Stimulated activated CD8-positive, alpha-beta memory T cell treated with anti-CD3 and anti-CD28 coated beads, Interleukin-15, amount 100 ng/mL, for 24 hours (primary cell): ENCODE measurements around the gene SLC22A14.
A peak's percentile ranks its signal among the peaks of the same experiment; 100 is the strongest.

ENCODE experiments used
- DNase-seq: peaks from one replicate; pipeline ENCODE4 v3.0.0-alpha.2; 2020; ENCODE audit warnings: low read depth

SLC22A14 gene

DNA sequence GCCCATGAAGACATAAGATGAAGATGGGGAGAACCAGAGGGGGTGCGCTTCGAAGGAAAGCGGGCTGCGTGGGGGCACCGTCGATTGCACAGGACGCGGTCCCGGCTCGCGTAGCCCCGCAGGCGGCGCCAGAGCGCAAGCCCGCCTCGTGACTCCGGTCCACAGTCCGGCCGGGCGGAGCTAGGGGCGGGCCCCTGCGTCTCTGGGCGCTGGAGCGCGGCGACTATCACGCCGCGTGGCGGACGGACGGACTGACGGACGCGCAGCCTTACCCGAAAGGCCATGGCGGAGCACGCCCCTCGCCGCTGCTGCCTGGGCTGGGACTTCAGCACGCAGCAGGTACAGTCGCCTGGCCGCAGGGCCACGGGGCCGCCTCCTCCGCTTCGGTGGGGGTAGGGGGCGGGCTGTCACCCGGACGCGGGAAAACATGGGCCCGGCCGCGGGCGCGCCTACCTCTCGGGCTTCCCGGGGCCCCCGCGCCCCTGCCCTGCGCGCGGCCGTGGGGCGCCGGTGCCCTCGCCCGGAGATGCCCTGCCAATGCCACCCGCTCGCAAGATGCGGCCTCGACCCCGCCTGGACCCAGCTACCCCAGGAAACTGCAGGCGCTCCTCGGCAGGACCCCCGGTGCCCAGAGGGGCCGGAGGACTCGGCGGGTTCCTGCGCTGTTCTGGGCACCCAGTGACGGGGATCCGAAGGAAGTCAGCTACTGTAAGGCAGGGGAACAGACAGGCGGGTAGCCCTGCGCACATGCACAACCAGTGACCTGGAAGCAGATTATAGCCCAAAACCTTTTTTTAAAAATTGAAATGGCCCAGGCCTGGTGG is 64.7 kb downstream of the SLC22A14 start, which contains the start of gene XYLB:
Gene XYLB (plus strand): TSS at position 199 of the 824 bp plus-strand sequence. CDS start 84 bp downstream, at position 283.
- DNase-seq = peak; percentile 62

DNA sequence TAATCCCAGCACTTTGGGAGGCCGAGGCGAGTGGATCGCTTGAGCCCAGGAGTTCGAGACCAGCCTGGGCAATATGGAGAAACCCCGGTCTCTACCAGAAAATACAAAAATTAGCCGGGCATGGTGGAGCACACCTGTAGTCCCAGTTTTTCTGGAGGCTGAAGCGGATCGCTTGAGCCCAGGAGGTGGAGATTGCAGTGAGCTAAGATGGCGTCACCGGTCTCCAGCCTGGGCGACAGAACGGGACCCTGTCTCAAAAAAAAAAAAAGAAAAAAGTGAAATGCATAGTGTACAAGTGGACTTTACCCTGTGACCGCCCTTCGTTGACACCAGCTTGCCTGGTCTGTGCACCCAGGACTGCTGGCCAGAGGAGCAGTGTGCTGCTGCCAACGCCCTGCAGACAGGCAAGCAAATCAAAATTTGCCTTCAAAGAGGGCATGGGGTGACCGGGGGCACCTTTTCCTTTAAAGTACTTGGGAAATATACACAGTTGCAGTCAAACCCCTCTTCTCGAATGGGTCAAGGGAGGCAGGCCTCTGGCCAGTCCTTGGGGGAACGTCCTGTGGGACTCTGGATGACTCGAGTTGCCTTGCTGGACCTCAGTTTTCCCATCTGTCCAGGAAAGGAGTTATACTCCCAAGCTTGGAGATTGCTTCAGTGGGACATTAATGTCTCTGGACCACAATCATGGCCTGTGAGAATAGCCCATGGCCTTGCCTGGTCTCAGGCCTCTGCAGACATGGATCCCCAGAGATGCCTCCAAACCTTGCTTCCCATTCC is 65.5 kb downstream of the SLC22A14 start:
- no peak for DNase-seq

DNA sequence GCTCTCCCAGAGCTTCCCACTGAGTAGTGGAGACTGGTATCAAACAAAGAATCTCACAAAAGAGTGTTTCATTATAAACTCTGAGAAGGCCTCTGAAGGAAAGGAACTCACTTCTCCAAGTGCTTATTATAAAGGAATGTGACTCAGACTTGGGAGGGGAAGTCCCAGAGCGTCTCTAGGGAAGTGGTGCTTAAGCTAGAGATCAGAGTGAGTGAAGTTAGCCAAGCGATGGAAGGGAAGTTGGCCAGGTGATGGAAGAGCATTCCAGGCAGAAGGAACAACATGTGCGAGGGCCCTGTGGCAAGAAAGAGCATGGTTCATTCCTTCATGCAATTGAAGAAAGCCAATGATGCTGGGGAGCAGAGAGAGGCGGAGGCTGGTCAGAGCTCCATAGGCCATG is 66.8 kb downstream of the SLC22A14 start:
- DNase-seq = no peak

DNA sequence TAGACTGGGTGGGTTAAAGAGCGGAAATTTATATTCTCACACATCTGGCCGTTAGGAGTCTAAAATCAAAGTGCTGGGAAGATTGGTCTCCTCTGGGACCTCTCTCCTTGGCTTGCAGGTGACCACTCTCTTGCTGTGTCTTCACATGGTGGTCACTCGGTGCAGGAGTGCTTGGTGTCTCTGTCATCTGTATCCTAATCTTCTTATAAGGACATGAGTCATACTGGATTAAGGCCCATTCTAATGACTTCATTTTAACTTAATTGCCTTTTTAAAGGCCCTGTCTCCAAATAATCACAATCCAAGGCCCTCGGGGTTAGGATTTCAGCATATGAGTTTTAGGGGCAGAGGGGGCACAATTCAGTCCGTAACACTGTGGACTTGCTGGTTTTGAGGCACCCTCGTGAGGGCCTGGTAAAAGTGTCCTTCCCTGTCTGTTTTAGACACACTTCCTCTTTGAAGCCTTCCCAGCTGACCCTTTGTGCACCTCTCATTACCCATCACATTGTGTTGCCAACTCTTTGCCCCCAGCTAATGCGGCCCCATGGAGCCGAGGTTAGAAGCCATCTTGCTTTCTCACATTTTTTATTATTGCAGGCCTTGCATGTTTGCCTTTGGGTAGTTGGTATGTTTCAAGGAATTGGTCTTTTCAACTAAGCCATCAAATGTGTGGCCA is 67.7 kb downstream of the SLC22A14 start:
- DNase-seq = no peak

DNA sequence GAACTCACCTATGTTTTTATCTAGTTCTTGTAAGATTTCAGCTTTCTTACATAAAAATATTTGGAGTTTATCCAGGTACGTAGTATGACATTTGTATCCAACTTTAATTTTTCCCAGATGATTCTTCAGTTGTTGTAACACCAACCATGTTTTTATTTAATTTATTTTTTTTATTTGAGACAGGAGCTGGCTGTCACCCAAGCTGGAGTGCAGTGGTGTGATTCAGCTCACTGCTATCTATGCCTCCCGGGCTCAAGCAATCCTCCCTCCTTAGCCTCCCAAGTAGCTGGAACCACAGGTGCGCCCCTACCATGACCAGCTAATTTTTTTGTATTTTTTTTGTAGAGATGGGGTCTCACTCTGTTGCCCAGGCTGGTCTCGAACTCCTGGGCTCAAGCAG is 71.1 kb downstream of the SLC22A14 start:
- no peak for DNase-seq

DNA sequence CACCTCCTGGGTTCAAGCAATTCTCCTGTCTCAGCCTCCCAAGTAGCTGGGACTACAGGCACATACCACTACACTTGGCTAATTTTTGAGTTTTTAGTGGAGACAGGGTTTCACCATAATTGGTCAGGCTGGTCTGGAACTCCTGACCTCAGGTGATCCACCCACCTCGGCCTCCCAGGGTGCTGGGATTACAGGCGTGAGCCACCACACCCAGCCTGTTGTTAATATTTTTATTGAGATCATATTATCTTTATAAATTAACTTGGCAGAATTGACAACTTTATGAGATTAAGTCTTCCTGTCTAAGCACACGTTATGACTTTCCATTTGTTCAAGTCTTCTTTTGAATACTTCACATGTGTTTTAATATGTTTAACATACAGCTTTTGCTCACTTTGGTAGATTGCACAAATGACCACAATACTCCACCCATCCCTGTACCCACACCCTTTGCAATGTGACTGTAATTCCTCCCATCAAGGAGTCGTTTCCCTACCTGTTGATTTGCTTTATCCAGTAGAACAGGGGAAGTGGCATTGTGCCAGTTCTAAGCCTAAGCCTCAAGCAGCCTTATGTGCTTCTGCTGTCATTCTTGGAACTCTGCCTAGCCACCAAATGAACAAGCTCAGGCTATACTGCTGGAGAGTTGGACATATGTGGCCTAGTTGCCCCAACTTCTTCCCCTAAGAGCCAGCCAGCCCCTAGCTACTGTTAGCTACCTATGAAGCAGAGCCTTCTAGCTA is 72.7 kb downstream of the SLC22A14 start:
- no peak for DNase-seq

DNA sequence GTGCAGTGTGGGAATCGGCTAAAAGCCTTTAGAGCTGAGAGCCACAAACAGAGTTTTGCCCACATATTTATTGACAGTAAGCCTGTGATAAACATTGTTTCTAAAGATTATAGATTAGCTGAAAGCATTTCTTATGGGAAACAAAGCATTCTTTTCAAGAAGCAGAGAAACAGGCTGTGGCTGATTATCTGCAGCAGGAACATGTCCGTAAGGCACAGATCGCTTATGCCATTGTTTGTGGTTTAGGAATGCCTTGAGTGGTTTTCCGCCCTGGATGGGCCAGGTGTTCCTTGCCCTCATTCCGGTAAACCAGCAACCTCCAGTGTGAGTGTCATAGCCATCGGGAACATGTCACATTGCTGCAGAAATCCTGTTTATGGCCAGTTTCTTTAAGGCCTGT is 76.9 kb downstream of the SLC22A14 start:
- DNase-seq = no peak

DNA sequence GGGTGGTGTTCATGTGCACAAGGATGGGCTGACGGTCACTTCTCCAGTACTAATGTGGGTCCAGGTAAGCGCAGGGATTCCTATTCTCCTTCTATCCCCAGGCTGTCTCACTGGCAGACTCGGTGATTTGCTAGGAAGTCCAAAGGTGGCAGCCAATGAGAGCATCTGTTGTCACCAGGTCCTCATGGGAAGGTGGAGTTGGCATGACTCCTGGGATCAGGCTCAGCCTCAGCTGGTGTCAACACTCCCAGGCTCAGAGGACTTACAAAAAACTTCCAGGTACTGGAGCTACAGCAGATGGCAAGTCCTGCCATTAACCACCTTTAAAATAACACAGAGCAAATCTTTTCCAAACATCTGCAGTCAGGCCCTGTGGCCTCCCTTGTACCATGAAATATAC is 78.3 kb downstream of the SLC22A14 start:
- no peak for DNase-seq

DNA sequence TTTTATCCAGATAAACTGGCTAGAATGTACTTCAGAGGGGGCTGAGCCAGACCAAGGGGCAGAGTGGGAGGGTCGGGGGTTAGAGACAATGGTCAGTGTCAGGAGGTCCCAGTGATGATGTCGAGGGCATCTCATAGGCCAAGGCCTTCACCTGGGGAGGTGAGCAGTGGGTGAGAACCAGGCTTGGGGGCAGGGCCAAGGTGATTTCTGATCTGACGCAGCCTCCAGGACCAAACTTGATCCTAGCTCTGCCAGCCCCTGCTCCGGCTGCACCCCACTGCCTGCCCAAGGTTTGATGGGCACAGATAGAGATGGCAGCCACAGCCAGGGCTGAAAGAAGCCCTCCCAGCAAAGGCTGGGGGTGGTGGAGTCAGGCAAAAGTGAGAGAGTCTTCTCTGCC is 79.4 kb downstream of the SLC22A14 start:
- DNase-seq = no peak

DNA sequence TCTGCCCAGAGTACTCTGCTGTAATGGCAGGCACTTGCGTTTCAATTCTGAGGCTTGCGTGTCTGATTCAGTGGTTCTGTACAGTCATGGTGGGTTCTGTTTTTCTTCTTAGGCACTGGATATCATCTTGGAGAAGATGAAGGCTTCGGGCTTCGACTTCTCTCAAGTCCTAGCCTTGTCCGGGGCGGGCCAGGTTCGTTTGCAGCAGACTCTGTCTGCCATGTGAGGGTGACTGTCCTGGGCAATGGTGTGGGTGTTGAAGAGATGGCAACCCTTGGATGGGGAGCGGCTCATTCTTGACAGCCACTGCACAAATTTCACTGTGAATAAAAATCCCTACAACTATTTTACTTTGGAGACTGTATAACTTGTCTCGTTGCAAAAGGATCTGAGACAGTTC is 80.7 kb downstream of the SLC22A14 start:
- no peak for DNase-seq

DNA sequence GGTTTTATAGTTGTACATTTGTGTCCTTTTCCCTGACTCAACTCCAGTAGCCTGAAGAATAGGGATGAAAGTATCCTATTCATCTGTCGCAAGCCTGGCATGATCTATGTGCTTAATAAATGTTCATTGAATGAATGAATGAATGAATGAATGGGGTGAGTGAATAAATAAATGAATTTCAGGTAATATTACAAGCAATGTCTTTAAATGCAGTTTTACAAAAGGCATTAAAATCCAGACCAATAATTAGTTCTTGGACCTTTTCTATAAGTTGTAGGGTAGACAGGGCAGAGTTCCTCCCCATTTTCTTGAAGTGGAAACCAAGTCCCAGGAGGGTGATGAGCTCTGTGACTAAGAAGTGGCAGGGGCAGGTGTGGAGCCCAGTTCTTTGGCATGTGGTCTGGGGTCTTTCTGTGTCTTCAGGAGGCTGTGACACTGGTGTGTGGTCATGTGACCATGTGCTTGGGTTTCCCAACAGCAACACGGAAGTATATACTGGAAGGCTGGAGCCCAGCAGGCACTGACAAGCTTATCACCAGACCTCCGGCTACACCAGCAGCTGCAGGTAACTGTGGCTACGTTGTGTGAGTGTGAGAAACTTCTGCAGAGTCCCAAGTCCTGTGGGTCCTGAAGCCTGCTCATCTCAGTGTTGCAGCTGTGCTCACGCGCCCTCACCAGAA is 82.8 kb downstream of the SLC22A14 start:
- DNase-seq = no peak

DNA sequence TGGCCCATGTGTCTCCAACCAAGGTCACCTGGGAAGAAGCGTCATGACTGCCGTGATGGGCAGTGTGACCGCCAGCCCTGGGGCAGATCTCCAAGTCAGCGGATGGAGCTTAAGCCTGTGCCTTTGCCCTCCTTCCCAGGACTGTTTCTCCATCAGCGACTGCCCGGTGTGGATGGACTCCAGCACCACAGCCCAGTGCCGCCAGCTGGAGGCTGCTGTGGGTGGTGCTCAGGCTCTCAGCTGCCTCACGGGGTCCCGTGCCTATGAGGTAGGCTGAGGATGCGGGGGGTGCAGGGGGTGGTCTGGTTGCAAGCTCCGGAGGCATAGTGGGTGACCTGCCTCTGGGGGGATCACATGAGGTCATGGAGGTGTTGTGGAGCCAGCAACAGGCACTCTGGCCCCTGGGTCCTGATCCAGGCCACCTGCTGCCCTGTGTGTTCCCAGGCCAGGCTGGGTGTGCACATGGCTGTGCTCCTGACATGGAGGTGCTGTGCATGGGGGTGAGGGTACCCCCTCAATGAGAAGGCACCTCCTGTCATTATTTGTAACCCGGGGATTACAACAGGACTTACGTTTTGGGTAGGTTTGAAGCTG is 83.5 kb downstream of the SLC22A14 start:
- no peak for DNase-seq

DNA sequence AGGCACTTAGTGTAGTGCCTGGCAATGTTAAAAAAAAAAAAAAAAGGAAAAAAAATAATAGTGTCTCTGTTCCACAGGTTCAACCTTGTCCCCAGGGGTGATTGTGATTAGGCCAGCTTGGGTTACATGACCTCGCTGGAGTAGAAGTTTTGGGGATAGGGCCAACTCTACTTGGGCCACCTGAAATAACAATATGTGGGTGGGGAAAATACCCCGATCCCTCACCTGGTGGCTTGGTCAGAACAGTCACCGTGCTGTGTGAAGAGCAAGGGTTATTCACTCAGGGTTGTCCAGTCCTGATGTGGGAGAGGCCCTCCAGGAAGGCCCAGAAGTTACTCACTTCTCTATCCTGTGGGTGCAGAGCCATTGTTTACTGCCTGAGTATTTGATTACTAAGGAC is 84.0 kb downstream of the SLC22A14 start:
- no peak for DNase-seq

DNA sequence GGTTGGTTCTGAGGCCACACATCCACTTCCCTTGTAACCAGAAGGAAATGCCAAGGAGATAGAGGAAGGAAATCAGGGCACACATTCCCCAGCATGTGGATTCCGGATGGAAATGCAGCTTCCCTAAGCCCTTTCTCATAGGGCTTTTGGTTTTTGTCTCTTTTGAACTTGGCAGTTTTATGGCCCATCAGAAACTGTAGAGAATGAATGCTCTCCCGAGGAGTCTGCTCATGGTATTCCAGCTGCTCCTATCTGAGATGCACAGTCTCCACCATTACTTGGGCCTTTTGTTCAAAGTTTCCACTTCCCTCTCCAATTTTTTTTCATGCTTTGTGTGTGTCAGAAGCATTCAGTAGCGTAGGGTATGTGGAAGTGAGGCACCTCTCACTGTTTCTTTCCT is 85.7 kb downstream of the SLC22A14 start:
- no peak for DNase-seq
